OCI-LY3 (cell line): ENCODE measurements around the gene SPOCD1.

Experiments
- CTCF ChIP-seq: fragments of 200-600, 300-600 bp; sonication (generic); IDR thresholded peaks from 2 replicates; pipeline ENCODE4 v1.5.1; 2014; ENCODE audit warnings: antibody characterized with exemption, low read length, low read depth
- EZH2phosphoT487 ChIP-seq: fragments of 200-600 bp; shearing (Covaris generic); IDR thresholded peaks from 2 replicates; pipeline ENCODE4 v1.6.1; 2018; ENCODE audit warnings: antibody characterized with exemption, mixed run types, low read depth

- no peak for TF ChIP-seq CTCF
- no peak for TF ChIP-seq EZH2phosphoT487
These were observed 6.1 kb downstream of the SPOCD1 start for GRCh38 chr1:31809698-31810097.
